ENCODE data around the gene GRAMD4.

GRCh38 chr22:46696614-46697013 lies 76.4 kb downstream of the GRAMD4 start:
- TF ChIP-seq CTCF (IDR thresholded peaks at IDR 0.05; ENCODE audit: low read depth, low read length, poor library complexity, severe bottlenecking) (no peak), EZH2phosphoT487 (IDR thresholded peaks at IDR 0.05; ENCODE audit: borderline replicate concordance, low read length) (no peak)
